Progenitor cell of endocrine pancreas (in vitro differentiated cells): Measurements from ENCODE around the gene ARHGAP26. TPM values are rescaled to one million over a fixed set of nuclear protein-coding genes. Genes with fewer than 3 reads are reported as not detected.

Source experiments
- DNase-seq: peaks from one replicate; pipeline ENCODE4 v3.0.0; 2021; ENCODE audit warnings: low spot score; ENCODE audit not compliant: unreplicated experiment
- H3K27ac Mint-ChIP-seq: 2 replicates; pipeline ENCODE4 v1.8.0; 2021; ENCODE audit warnings: mild to moderate bottlenecking, moderate library complexity, mixed read lengths
- H3K27me3 Mint-ChIP-seq: 2 replicates; pipeline ENCODE4 v1.8.0; 2021; ENCODE audit warnings: mixed read lengths
- H3K36me3 Mint-ChIP-seq: 2 replicates; pipeline ENCODE4 v1.8.0; 2022; ENCODE audit warnings: mixed read lengths; ENCODE audit not compliant: insufficient read depth
- H3K4me1 Mint-ChIP-seq: 2 replicates; pipeline ENCODE4 v1.8.0; 2021; ENCODE audit warnings: low read depth, mixed read lengths
- H3K4me3 Mint-ChIP-seq: 2 replicates; pipeline ENCODE4 v1.8.0; 2021; ENCODE audit warnings: low read depth, mild to moderate bottlenecking, moderate library complexity, mixed read lengths
- H3K9me3 Mint-ChIP-seq: 2 replicates; pipeline ENCODE4 v1.8.0; 2021; ENCODE audit warnings: low read depth, mixed read lengths
- CTCF ChIP-seq: fragments of 200-600 bp; sonication (generic); IDR thresholded peaks from one replicate; pipeline ENCODE4 v1.5.0; 2021; ENCODE audit warnings: antibody characterized with exemption, mild to moderate bottlenecking; ENCODE audit not compliant: unreplicated experiment
- total RNA-seq: library from RNA; stranded (reverse); gene quantifications from 2 replicates; pipeline ENCODE4 v1.2.1, GENCODE V29; 2021

Gene ARHGAP26
- total RNA-seq, 1 donor from 2014 or later: 21.3 TPM

- Mint-ChIP-seq H3K9me3 (peaks cover 2% of the 10 kb centered on the region), H3K4me3 (no peak overlapping the region), H3K27me3 (peaks cover 13% of the 10 kb centered on the region), H3K36me3 (no peaks in the 10 kb centered on the region), H3K27ac (no peak overlapping the region), H3K4me1 (peaks cover 9% of the 10 kb centered on the region)
- no peak for TF ChIP-seq CTCF
- DNase-seq: no peak
Observed at GRCh38 chr5:143234162-143234842, 464.1 kb downstream of the ARHGAP26 start.

- no peak for DNase-seq
- TF ChIP-seq CTCF: no peak
- Mint-ChIP-seq H3K27ac (no peak overlapping the region), H3K4me3 (no peak overlapping the region), H3K27me3 (peaks cover 10% of the 10 kb centered on the region), H3K9me3 (peaks cover 2% of the 10 kb centered on the region), H3K36me3 (no peaks in the 10 kb centered on the region), H3K4me1 (peaks cover 6% of the 10 kb centered on the region)
Observed at GRCh38 chr5:143235423-143235822, 465.2 kb downstream of the ARHGAP26 start.

- peaks cover 6% of the 10 kb centered on the region for H3K4me1 Mint-ChIP-seq
- no peak for TF ChIP-seq CTCF
- no peak overlapping the region for H3K27ac Mint-ChIP-seq
- DNase-seq: no peak
- no peak overlapping the region for H3K4me3 Mint-ChIP-seq
- H3K27me3 Mint-ChIP-seq: peaks cover 7% of the 10 kb centered on the region
- H3K9me3 Mint-ChIP-seq: peaks cover 2% of the 10 kb centered on the region
- no peaks in the 10 kb centered on the region for H3K36me3 Mint-ChIP-seq
Observed at GRCh38 chr5:143236682-143237081, 466.5 kb downstream of the ARHGAP26 start.

GRCh38 chr5:143237664-143238063 is 467.5 kb downstream of the ARHGAP26 start:
- Mint-ChIP-seq H3K36me3 (no peaks in the 10 kb centered on the region), H3K27ac (no peak overlapping the region), H3K4me3 (no peak overlapping the region), H3K9me3 (peaks cover 2% of the 10 kb centered on the region), H3K27me3 (peaks cover 10% of the 10 kb centered on the region), H3K4me1 (peaks cover 4% of the 10 kb centered on the region)
- no peak for DNase-seq
- TF ChIP-seq CTCF: no peak

GRCh38 chr5:143238620-143239019 is 468.4 kb downstream of the ARHGAP26 start:
- H3K4me3 Mint-ChIP-seq: no peak overlapping the region
- no peaks in the 10 kb centered on the region for H3K36me3 Mint-ChIP-seq
- peaks cover 4% of the 10 kb centered on the region for H3K4me1 Mint-ChIP-seq
- TF ChIP-seq CTCF: no peak
- no peak overlapping the region for H3K27ac Mint-ChIP-seq
- no peak for DNase-seq
- H3K9me3 Mint-ChIP-seq: peaks cover 2% of the 10 kb centered on the region
- H3K27me3 Mint-ChIP-seq: peaks cover 10% of the 10 kb centered on the region
